ENCODE results near the gene SCUBE1.

SCUBE1 gene

DNA sequence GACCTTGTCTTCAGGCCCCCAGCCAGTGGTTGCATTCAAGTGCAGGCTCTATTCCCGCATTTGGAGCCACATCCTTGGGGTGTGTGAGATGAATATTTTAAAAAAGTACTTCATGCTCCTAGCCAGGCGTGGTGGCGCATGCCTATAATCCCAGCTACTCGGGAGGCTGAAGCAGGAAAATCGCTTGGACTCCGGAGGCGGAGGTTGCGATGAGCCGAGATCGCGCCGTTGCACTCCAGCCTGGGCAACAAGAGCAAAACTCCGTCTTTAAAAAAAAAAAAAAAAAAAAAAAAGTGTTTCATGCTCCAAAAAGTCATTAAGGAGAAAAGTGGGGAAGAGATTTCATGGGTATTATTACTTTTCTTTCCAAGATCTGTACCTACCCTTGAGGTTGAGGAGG, 18.0 kb downstream of the SCUBE1 start:
- no peak for DNase-seq

DNA sequence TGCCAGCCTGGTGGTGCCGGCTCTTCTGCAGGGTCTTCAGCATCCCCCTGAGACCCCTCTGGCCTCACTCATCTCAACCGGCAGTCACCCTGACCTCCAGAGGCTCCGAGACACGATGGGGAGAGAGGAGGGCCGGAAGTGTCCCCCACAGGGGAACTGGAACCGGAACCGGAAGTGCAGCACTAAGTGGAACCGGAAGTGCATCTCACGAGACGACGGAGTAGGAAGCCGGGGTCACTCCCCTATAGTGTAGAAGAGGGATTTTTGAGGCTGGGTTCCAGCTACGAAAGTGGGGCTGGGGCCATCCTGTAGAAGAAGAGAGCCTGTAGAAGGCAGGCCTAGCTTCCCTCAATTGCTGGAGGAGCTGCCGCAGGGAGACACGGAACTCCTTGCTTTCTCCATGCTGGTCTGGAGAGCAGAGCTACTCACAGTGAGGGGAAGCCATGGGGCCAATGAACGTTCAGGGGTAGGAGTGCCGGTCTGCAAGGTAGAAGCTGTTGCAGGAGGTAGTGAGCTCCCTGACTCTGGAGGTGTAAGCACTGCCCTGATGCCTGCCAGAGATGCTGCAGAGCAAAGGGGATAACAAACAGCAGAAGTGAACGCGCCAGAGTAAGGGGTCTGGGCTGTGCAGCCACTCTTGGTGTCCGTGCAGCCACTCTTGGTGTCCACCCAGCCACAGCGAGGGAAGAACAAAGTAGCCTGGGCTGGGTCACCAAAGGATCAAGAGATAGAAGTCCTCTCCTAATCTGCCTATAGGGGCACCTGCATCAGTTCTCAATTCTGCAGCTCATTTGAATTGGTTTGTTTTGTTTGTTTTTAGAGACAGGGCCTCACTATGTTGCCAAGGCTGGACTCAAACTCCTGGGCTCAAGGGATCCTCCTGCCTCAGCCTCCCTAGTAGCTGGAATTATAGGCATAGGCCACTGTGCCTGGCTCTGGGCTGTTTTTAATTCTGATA, 21.9 kb downstream of the SCUBE1 start:
- no peak for DNase-seq

DNA sequence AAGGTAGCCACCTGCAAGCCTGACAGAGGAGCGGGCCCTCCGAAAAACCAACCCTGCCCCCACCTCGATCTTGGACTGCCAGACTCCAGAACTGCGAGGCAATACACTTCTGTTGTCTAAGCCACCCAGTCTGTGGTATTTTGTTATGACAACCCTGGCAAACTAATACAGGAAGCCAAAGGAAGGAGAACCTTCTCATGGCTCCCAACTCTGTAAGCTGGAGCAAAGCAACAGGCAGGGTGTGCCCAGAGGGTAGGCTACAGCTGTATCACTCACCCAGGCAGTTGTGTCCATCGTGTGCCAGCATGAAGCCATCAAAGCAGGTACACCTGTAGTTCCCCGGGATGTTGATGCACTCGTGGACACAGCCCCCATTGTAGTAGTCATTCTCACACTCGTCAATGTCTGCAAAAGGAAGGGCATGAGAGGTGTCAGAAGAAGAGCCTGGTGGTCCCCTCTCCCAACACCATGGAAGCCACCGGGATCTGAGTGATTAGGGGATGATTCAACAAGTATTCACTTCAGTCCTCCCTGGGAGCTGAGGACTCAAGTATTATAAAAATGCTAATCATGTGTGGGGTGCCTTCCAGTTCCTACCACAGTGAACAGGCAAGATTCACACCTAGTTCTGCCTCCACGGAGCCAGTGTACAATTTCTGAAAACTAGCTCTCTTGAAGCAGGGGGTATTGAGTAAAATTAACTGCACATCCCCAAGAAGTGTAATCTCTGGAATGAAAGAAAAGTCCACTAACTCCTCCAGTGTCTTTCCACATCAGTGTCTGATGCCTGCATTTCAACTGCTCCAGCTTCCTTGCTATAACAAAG, 23.3 kb downstream of the SCUBE1 start:
- no peak for DNase-seq

DNA sequence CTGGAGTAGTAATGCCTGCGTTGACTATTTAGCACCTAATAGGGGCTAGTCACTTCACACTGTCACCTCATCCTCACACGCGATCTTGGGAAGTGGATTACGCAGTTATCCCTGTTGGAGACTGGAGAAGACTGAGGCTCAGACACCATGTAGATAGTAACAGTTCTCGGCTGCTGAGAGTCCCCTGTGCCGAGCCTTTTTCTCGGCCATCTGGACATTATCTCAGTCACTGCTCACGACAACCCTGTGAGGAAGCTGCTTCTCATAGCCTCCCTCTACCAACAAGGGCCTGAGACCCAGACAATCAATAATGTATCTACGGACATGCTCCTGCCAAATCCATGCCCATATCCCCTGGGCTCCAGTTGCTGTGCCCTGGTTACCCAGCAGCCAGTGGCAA, 25.9 kb downstream of the SCUBE1 start:
- no peak for DNase-seq

DNA sequence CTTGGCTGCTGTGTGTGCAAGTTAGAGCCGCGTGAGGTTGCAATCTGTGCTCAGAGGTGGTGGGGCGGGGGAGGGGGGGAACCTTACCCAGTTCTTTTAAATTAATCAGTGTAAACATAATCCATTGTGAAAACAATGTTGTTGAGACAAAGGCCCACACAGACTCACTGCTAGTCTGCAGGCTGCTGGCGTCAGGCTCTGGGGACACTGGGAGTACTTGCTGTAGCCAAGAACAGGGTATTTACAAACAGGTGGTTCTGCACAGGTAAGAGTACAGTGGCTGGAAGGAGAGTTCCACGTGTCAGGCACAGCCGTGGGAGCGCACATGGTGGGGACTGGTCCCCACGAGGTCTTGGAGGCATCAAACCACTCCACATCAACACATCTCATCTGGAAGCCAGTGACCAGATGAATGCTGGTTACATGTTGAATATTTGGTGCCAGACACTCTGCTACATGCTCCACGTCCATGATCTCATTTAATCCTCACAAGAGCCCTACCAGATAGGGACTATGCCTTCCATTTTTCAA, 27.4 kb downstream of the SCUBE1 start:
- DNase-seq = no peak

DNA sequence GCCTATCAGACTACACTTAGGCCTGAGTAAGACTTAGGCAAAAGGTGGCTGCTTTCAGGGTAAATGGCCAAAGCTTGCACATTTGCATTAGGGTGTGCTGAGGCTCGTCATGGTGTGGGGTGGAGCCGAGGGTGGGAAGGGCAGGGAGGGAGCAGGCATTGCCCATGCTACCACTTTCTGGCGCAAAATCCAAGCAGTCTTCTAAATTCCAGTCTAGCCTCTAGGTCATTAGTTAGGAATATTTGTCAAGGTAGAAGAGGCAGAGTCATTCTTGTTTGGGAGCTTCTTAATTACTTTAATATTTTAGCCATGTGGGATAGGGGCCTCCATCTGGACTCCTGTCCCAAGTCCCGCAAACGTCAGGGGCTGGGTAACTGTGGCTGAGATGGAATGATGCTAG, 28.6 kb downstream of the SCUBE1 start:
- no peak for DNase-seq

DNA sequence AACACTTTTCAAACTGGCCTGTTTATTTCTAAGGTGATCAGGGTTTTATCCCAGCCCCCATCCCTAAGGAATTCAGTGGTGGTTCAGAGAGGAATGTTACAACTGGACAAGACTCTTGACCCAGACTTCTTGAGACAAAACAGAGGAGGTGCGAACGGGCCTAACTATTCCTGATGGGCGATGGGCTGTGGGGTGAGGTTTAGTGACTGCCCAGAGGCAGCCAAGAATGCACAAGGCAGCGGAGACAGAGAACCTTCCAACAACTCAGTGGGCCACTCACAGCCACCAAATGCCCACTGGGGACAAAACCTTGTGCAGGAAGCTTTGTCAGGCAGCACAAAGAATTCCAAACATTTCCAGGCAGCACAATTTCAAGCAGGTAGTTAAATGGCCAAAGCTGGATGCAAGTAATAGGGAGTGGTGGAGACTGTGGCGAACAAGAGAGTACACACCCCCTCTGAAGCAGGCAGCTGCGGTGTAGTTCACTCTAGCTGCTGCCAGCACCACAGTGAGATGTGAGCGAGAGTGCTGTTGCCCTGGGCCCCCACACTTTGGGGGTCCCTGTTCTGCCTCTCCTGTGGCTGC, 29.2 kb downstream of the SCUBE1 start:
- DNase-seq = no peak

DNA sequence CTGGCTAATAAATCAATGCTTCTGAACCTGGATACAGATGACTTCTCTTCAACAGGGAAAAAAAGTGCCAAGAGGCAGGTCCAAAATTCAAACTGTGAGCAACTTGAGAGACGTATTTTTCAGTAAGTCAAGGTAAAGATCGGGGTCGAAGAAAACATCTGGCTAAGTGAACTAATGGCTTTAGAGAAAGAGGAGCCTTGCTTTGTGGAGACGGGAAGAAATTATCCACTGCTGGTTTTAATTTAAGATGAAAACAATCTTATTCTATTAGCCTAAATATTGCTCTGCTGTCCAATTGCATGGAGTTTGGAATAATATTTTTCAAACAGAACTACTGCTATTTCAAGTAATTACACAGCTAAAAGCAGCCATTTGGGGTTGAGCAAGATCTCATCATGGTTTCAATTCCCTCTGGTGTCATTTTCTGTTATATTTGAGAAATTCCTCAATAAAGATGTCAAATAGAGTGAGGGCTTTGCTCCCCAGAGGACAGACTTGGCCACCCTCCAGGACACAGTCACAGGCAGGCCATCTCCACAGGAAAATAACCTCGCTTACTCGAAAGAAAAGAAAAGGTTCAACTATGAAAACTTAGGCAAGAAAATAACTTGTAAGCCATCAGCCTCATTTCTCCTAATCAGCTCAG, 29.8 kb downstream of the SCUBE1 start:
- DNase-seq = no peak

DNA sequence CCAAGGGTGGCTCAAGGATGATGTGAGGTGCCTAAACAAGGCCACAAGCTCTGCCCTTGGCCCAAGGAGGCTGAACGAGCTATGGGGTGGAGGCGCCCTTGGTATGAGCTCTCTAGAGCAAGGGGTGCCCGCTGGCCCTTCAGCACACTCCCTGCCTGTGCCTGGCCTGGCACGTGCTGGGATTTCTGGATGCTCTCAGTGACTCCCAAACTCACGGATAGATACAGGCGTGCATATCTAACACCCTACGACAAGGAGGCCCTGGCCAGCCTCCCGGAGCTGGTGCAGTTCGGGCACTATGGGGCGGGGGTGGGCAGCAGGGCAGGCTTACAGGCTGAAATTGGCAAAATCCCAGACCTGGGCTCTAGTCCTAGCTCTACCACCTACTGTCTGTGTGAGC, 30.6 kb downstream of the SCUBE1 start:
- no peak for DNase-seq

DNA sequence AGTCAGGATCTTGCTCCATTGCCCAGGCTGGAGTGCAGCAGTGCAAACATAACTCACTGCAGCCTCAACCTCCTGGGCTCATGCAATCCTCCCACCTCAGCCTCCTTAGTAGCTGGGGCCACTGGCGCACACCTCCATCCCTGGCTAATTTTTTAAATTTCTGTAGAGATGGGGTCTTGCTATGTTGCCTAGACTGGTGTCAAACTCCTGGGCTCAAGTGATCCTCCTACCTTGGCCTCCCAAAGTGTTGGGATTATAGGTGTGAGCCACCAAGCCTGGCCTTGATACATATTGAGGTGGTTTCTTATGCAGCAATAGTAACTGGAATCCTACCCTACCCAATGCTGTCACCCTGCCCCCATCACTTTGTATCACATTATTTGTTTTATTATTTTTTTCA, 32.4 kb downstream of the SCUBE1 start:
- no peak for DNase-seq

DNA sequence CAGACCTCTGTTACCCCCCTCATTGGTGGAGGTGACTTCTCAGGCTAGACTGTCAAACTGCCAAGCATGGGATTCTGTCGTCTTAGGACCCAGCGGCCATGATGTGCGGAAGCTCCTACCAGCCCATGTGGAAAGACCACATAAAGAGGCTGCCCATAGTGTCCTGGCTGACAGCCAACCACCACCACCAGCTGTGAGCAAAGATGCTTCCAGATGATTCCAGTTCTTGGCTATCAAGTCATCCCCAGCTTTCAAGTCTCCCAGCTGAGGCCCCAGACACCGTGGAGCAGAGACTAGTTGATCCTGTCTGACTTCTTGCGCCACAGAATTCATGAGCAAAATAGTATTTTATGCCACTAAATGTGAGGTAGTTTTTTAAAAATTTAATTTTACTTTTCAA, 32.9 kb downstream of the SCUBE1 start:
- no peak for DNase-seq

DNA sequence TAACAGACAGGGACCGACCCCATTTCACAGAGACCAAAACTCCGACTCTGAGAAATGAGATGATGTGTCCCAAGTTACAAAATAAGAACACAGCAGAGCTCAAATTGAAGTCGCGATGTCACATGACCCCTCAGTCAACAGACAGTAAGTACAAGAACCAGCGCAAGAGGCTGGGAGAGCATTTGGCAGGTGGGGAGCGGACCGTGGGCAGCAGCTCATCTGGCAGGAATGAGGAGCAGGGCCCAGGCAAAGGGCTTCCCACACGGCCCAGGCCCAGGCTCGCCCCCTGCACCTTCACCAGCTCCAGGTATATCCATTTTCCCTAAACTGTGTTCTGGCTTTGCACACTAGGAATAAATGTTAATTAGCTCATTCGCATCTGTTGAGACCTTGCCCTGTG, 34.3 kb downstream of the SCUBE1 start:
- no peak for DNase-seq

DNA sequence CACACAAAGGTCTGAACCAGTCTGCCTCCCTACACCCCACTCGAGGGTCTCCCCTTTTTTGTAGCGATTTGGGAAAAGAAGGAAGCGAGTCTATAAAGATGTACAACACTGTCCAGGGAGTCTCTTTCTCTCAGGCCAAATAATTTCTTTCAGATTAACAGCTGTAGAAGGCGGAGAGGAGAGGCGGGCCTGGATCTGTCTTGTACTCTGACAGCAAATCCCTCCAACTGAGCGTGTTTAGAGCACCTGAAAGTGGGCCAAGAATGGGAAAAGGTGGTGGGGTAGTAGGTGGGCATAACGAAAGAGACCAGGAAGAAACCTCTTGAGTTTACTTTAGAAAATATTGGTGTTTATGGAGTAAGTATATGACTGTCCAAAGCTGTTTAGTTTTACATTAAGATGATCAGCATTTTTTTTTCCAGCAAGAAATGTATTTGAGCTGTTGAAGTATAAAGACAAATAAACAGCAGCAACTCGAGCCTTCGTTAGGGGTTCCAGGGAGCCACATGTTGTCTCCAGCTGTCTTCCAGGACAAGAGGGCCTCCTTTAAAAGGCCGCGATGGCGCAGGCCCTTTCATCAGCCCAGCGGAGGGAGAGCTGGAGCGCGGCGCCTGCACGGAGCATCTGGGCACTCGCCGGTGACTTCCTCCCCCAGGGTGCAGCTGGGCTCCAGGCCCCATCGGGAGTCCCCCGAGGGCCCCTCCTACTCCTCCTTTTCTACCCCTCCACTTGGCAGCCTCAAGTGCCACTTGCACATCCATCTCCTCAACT, 34.9 kb downstream of the SCUBE1 start:
- DNase-seq = no peak

DNA sequence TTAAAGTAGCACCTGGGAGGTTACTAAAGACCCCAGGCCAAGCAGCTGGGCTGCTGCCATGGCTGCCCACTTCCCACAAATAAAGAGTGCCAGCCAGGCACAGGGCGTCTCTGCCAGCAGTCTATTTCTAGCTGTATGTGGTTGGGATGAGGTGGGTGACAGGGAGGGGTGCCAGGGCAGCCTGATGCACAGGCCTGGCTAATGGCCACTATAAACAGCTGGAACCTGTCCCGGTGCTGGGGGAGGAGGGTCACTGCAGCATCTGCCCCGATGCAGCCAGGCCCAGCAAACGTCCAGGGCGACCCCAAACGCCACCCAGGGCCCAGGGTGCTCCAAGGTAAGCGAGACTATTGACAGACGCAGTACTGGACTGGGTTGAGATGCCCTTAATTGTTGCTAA, 37.4 kb downstream of the SCUBE1 start:
- DNase-seq = no peak

DNA sequence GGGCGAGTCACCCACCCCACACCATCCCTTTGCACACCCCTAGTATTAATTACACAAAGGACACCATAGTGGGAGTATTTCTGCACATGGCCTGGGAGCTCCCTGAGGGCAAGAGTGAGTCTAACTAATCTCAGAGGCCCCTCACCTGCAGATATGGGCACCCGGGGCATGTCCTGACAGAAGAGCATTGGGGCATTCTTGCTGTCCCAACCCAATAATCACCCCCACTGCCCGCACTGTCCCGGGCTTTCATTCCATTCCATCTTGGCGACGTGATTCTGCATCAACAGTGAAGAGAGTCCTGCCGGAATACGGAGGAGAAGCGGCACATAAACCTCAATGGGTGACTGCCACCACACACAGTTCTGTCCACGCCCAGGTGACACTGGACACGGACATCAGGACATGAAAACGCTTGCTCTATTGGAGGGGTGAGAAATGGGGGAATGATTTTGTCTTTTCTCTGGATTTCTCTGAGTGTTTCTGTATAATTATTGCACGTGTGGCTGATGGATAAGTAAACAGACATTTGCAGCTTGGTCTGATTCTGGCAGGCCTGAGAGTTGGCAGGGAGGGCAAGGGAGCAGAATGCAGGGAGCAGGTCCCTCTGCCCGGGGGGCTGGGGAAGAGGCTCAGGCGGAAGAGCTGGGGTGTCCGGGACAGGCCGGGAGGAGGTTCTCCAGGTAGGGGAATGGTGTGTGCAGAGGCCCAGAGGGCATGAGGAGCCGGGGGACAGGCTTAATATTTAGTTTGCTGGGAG, 38.2 kb downstream of the SCUBE1 start:
- DNase-seq = no peak

DNA sequence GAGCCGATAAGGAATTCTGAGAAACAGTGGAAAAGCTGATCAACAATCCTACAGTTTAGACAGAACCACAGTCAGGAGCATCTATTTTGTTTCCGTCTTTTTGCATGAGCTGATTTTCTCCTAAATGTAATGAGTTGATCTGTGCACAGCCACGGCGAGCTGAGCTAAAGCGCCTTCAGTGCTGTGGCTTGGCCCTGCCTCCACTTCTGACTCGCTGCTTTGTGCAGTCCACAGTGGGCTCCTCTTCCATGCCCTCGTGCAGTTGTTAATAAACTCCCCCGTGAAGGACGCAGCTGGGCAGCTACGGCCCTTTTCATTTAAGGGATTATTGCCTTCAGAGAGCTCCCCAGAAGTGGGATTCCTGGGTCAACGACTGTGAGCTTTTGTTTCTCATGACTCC, 39.4 kb downstream of the SCUBE1 start:
- DNase-seq = no peak

DNA sequence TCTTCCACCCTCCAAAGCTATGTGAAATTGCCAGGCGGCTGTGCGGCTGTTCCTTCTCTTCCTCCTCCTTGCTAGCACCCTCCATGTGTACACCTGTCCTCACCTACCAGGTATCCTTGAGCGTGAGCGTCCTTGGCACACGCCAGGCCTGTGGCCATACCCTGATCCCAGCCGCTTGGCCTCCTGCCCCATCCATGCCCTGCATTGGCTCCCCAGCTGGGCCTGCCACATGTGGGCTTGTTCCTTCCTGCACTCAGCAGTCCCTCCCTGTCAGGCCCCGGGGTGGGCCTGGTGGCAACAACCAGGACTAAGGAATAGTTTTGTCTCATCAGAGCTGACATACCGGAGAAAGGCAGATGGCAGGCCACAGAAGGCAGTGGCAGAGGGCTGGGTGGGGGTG, 40.0 kb downstream of the SCUBE1 start:
- no peak for DNase-seq

DNA sequence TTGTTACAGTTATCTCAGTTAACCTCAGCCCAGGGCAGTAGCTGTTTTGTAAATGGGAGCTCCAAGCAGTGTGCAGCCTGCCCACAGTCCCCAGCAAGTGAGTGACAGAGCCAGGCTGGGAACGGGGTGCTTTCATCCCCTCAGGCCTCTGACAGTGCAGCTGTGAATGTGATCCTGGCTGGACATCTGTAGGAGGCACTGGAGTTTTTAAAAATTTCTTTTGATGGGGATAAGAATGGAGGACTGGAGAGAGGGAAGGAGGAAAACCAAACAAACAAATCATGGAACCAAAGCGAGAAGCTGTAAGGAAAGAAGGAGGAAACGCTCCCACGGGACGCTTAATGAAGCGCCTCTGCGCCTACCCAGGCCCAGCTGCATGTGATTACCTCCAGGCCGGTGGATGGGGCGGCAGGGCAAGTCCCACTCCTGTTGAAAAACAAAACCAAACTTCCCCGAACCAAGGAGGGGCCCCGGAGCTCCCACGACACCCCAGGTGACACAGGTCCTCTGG, 40.6 kb downstream of the SCUBE1 start:
- no peak for DNase-seq

DNA sequence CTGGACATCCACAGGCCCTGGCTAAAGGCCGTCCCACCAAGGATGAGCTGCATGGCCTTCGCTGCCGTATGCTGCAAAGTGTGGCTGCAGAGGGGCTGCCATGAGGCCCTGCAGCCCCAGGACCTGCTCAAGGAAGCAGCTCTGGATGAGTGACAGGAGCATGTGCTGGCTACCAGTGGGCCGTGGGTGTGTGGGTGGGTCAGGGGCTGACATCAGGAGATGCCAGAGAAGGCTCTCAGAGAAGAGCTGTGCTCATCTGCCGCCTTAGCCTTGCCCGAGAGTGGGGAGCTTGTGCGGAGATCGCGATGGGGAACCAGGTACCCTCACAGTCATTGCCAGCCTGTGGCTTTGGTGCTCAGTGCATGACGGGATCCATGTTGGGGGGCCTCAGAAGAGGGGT, 41.3 kb downstream of the SCUBE1 start:
- DNase-seq = no peak

DNA sequence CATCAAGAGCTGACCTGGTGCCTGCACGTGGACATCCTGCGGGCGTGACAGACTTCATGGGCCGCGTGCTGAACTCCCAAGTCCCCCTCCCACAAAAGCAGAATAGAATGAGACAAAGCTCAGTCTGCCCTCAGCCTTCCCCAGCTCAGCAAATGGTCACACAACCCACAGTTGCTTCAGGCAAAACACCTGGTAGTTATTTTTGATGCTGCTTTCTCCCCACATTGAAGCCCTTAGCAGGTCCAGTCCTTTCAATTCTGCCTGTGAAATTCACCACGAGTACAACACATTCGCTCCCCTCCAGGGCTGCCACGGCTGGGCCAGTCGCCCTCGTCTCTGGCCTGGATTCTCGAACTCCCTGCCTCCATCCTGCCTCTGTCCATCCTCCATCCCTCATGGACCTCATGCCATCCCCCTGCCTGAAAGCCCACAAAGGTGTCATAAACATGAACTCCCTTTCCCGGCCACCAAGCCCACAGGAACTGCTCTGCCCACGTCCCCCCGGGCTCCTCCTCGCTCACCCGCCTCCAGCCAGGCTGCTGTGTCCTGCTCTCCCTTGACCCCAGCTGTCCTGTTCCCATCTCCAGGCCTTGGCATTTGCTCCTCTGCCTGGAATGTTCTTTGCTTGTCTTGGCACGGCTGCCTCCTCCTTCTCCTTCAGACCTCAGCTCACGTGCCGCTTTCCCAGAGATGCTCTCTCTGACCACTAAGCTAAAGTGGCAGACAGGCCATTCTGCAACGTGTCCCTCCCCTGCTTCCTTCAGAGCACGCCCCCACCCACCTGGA, 42.1 kb downstream of the SCUBE1 start:
- DNase-seq = no peak

All from stimulated activated CD4-positive, alpha-beta T cell treated with anti-CD3 and anti-CD28 coated beads, Interleukin-2, amount 100 ng/mL, for 48 hours (primary cell).